ENCODE results near the gene SULT1C4. TPM values are rescaled to one million over a fixed set of nuclear protein-coding genes. Genes with fewer than 3 reads are reported as not detected.

Gene SULT1C4
- total RNA-seq, 1 experiment from 2014 or later: 0.96 TPM

- no peak overlapping the region for H3K23ac ChIP-seq (ENCODE audit: insufficient read length, low read depth, low read length)
- no peak overlapping the region for H3K4me2 ChIP-seq (ENCODE audit: insufficient read depth, insufficient read length, low read length)
- Mint-ChIP-seq H3K9me3 (peaks cover 5 to 7% of the 10 kb centered on the region in 2 experiments), H3K4me1 (peaks cover 21 to 23% of the 10 kb centered on the region in 2 experiments), H3K4me3 (no peak overlapping the region), H3K36me3 (ENCODE audit: insufficient read depth in 1 of 3, low read depth in 3 of 3) (peaks cover 2 to 7% (median 3%) of the 10 kb centered on the region in 3 experiments; a peak in 6 of 7 replicates), H3K27ac (no peak overlapping the region), H3K27me3 (ENCODE audit: low read depth) (no peaks in the 10 kb centered on the region)
- no peaks in the 10 kb centered on the region for H4K20me1 ChIP-seq (ENCODE audit: control insufficient read depth, insufficient read depth, insufficient read length)
- H4K5ac ChIP-seq (ENCODE audit: insufficient read length, low read depth, low read length): no peak overlapping the region
- no peaks in the 10 kb centered on the region for H3K79me2 ChIP-seq (ENCODE audit: insufficient read depth, low read length)
- H3K18ac ChIP-seq (ENCODE audit: insufficient read length, low read depth, low read length): no peak overlapping the region
- H3K4me1 ChIP-seq (ENCODE audit: insufficient read depth, low read length): peaks cover 4% of the 10 kb centered on the region
- H4K91ac ChIP-seq (ENCODE audit: insufficient read length, low read depth, low read length): no peak overlapping the region
- no peak overlapping the region for H2BK12ac ChIP-seq (ENCODE audit: insufficient read length, low read depth, low read length)
- no peak overlapping the region for H2BK15ac ChIP-seq (ENCODE audit: low read depth, low read length)
- no peaks in the 10 kb centered on the region for H3K27me3 ChIP-seq (ENCODE audit: insufficient read depth, low read length)
- no peak overlapping the region for H3T11ph ChIP-seq (ENCODE audit: low read length)
- 100% methylated on average over 2 of the region's 9 CpGs for WGBS (ENCODE audit: extremely low coverage, insufficient read length, low lambda C conversion rate)
- H2BK5ac ChIP-seq (ENCODE audit: insufficient read length, low read length): no peak overlapping the region
- no peak overlapping the region for H3K4ac ChIP-seq (ENCODE audit: low read depth, low read length)
- no peak overlapping the region for H3K14ac ChIP-seq (ENCODE audit: insufficient read depth, low read length)
- no peaks in the 10 kb centered on the region for H3K23me2 ChIP-seq (ENCODE audit: insufficient read length, low read depth, low read length, poor library complexity, severe bottlenecking)
- no peak for TF ChIP-seq CTCF (conservative IDR thresholded peaks at IDR 0.05)
- H3K56ac ChIP-seq (ENCODE audit: insufficient read length, low read depth, low read length): no peak overlapping the region
- no peak for DNase-seq
- H3K79me1 ChIP-seq (ENCODE audit: insufficient read depth, low read depth, low read length, poor library complexity, severe bottlenecking): no peaks in the 10 kb centered on the region
- no peak overlapping the region for H2AK5ac ChIP-seq (ENCODE audit: insufficient read length, low read length)
- H2AFZ ChIP-seq (ENCODE audit: low read length): no peak overlapping the region
- no peak overlapping the region for H2BK20ac ChIP-seq (ENCODE audit: low read depth, low read length, poor library complexity, severe bottlenecking)
- no peak overlapping the region for H2BK120ac ChIP-seq (ENCODE audit: low read depth, low read length, poor library complexity, severe bottlenecking)
- H3K9me3 ChIP-seq (ENCODE audit: control insufficient read depth, low read depth, low read length): no peaks in the 10 kb centered on the region
- H3K27ac ChIP-seq (ENCODE audit: insufficient read length, low read depth, low read length): no peak overlapping the region
- H3K9ac ChIP-seq (ENCODE audit: extremely low read depth, insufficient read length, low read length): no peak overlapping the region
- H4K8ac ChIP-seq (replicated peaks; ENCODE audit: insufficient read length, low read depth, low read length): no peak overlapping the region
Measured at GRCh38 chr2:108388045-108388444, 10.3 kb downstream of the SULT1C4 start.

All from H9 (cell line).